Tibial artery (tissue), 4 donors: ENCODE data around the gene P2RY8.
"Not testable (repeated sequence)": the region's sequence is repeated elsewhere in the genome, so short reads cannot be mapped to it uniquely, and the experiment has no call there.

Source experiments
- DNase-seq, 2 donors: peaks; one replicate each; pipeline ENCODE4 v3.0.0-alpha.2; 2019
- H3K27ac ChIP-seq, 2 donors: fragments of 200-600 bp; sonication (generic) in 1 of 2; 1 replicate in 1 of 2; 2 replicates in 1 of 2; pipeline ENCODE4 v1.5.1; 2018 to 2019; ENCODE audit warnings: mild to moderate bottlenecking in 1 of 2
- H3K27me3 ChIP-seq, 2 donors: fragments of 200-600 bp; sonication (generic) in 1 of 2; one replicate each; pipeline versions ENCODE4 v1.5.1 to v1.6.0; 2016 to 2019
- H3K36me3 ChIP-seq, 3 donors: fragments of 200-600 bp; sonication (generic) in 2 of 3; one replicate each; pipeline ENCODE4 v1.5.1; 2016 to 2019; ENCODE audit warnings: mild to moderate bottlenecking in 2 of 3
- H3K4me1 ChIP-seq, 4 donors: fragments of 200-600 bp; sonication (generic) in 2 of 4; 1 replicate in 3 of 4; 2 replicates in 1 of 4; pipeline ENCODE4 v1.5.1; 2016 to 2019
- H3K4me3 ChIP-seq, 2 donors: fragments of 200-600 bp; sonication (generic) in 1 of 2; 1 replicate in 1 of 2; 2 replicates in 1 of 2; pipeline ENCODE4 v1.5.1; 2018 to 2019; ENCODE audit warnings: mild to moderate bottlenecking in 2 of 2
- H3K9me3 ChIP-seq, 3 donors: fragments of 200-600 bp; sonication (generic) in 1 of 3; one replicate each; pipeline ENCODE4 v1.5.1; 2016 to 2019
- intact Hi-C: fragments of 100-400 bp; cut with DNase I; formaldehyde crosslinking; loops from one replicate; pipeline ENCODE4 v1.15.0; 2023; ENCODE audit warnings: low total_unique reads
- TF ChIP-seq, protein P1 (sequence below), 2 experiments: fragments of 200-600 bp in 1 of 2; fragments of 450-650 bp in 1 of 2; IDR thresholded peaks; one replicate each; pipeline ENCODE4 v1.5.1; 2017 to 2019; ENCODE audit warnings: antibody characterized with exemption in 2 of 2, mild to moderate bottlenecking in 1 of 2, moderate library complexity in 1 of 2

The P2RY8 gene

GRCh38 chrX:1493877-1494510 lies 43.0 kb downstream of the P2RY8 start:
- no peak for DNase-seq
- Histone ChIP-seq H3K9me3 (peaks cover 0 to 7% (median 4%) of the 10 kb centered on the region in 3 donors), H3K27me3 (no peaks in the 10 kb centered on the region), H3K27ac (no peak overlapping the region), H3K36me3 (no peaks in the 10 kb centered on the region), H3K4me1 (peaks cover 0 to 8% (median 0%) of the 10 kb centered on the region in 4 donors), H3K4me3 (no peak overlapping the region)
- intact Hi-C loops = no loop called here
- TF ChIP-seq, protein P1, sequence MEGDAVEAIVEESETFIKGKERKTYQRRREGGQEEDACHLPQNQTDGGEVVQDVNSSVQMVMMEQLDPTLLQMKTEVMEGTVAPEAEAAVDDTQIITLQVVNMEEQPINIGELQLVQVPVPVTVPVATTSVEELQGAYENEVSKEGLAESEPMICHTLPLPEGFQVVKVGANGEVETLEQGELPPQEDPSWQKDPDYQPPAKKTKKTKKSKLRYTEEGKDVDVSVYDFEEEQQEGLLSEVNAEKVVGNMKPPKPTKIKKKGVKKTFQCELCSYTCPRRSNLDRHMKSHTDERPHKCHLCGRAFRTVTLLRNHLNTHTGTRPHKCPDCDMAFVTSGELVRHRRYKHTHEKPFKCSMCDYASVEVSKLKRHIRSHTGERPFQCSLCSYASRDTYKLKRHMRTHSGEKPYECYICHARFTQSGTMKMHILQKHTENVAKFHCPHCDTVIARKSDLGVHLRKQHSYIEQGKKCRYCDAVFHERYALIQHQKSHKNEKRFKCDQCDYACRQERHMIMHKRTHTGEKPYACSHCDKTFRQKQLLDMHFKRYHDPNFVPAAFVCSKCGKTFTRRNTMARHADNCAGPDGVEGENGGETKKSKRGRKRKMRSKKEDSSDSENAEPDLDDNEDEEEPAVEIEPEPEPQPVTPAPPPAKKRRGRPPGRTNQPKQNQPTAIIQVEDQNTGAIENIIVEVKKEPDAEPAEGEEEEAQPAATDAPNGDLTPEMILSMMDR (IDR thresholded peaks at IDR 0.05) = no peak

DNA sequence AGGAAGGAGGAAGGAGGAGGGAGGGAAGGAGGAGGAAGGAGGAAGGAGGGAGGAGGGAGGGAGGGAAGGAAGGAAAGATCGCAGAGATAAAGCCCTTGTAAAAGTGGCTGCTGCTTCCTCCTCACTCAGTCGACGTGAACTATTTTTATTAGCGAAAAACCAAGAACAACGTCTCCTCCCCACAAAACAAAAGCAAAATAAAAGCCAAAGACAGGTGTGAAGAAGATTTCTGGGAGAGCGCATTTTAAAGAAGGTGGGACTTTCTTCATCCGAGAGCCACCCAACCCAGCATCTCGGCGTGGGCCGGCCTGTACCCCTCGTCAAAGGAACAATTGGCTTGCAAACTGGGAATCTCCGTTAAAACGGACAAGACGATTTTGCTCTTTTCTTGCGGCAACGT lies 43.6 kb downstream of the P2RY8 start:
- peaks cover 0 to 8% (median 0%) of the 10 kb centered on the region in 4 donors for H3K4me1 ChIP-seq
- H3K36me3 ChIP-seq = no peaks in the 10 kb centered on the region
- TF ChIP-seq, protein P1 (IDR thresholded peaks at IDR 0.05) = no peak
- H3K4me3 ChIP-seq = no peak overlapping the region
- no peaks in the 10 kb centered on the region for H3K27me3 ChIP-seq
- intact Hi-C loops = no loop called here
- H3K27ac ChIP-seq = no peak overlapping the region
- DNase-seq = no peak
- peaks cover 0 to 7% (median 4%) of the 10 kb centered on the region in 3 donors for H3K9me3 ChIP-seq

DNA sequence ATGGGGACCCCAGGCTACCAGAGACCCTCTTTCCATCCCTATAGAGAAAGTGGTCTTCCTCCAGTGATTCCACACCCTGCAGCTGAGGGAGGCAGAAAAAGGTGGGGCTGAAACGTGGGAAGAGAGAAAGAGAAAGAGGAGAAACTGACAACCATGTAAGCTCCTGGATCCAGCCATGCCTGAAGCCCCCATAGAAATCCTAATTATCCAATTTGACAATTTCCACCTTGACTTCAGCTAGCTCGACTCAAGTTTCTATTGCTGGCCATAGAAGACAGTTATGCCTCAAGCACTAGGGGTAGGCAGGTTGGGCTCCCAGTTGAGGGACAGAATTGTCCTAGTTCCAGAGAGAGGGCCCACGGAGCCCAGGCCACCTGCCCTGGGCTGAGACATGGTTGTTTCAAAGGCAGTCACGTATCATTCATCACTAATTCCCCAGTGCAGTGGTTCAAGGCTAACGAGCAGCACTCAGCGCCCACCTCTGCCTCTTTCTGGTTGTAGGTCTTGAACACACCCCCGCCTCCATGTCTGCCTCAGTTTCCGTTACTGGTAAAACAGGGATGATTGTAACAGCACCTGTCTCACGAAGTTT lies 44.5 kb downstream of the P2RY8 start:
- H3K27ac ChIP-seq = no peak overlapping the region
- H3K9me3 ChIP-seq = peaks cover 0 to 7% (median 4%) of the 10 kb centered on the region in 3 donors
- H3K4me1 ChIP-seq = peaks cover 0 to 8% (median 0%) of the 10 kb centered on the region in 4 donors
- H3K4me3 ChIP-seq = no peak overlapping the region
- peaks cover 0 to 3% of the 10 kb centered on the region in 2 donors for H3K27me3 ChIP-seq
- intact Hi-C loops = no loop called here
- DNase-seq = no peak
- H3K36me3 ChIP-seq = no peaks in the 10 kb centered on the region
- TF ChIP-seq, protein P1 (IDR thresholded peaks at IDR 0.05) = no peak

- TF ChIP-seq, protein P1 (IDR thresholded peaks at IDR 0.05) = no peak
- Histone ChIP-seq H3K4me3 (no peak overlapping the region), H3K36me3 (no peaks in the 10 kb centered on the region), H3K9me3 (peaks cover 0 to 7% (median 4%) of the 10 kb centered on the region in 3 donors), H3K27ac (no peak overlapping the region), H3K27me3 (peaks cover 0 to 7% of the 10 kb centered on the region in 2 donors), H3K4me1 (peaks cover 0 to 8% (median 0%) of the 10 kb centered on the region in 4 donors)
- intact Hi-C loops = no loop called here
- DNase-seq = no peak
Measured at GRCh38 chrX:1491851-1492349, 45.1 kb downstream of the P2RY8 start.

DNA sequence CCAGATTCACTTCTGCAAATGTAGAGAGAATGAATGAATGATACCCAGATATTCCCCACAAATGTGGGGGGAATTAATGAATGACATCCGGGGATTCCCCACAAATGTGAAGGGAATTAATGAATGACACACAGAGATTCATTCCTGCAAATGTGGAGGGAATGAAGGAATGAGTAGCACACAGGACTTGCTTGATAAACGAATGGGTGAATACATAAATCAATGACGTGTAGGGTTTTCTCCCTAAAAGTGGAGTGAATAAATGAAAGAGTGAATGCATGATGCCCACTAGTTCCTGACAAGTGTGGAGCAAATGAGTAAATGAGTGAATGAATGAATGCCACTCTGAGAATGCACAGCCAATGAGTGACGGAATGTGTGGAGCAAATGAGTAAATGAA lies 45.7 kb downstream of the P2RY8 start:
- intact Hi-C loops = not testable (repeated sequence)

DNA sequence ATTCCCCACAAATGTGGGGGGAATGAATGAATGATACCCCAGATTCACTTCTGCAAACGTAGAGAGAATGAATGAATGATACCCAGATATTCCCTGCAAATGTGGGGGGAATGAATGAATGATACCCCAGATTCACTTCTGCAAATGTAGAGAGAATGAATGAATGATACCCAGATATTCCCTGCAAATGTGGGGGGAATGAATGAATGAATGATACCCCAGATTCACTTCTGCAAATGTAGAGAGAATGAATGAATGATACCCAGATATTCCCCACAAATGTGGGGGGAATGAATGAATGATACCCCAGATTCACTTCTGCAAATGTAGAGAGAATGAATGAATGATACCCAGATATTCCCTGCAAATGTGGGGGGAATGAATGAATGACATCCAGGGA lies 46.3 kb downstream of the P2RY8 start:
- H3K36me3 ChIP-seq, DNase-seq, H3K4me1 ChIP-seq, intact Hi-C loops, H3K9me3 ChIP-seq, H3K27ac ChIP-seq, H3K4me3 ChIP-seq: not testable (repeated sequence)
- H3K27me3 ChIP-seq = peaks cover 0 to 17% of the 10 kb centered on the region in 2 donors

More for the DNA sequence above, 45.7 kb downstream of the P2RY8 start:
- not testable (repeated sequence) for H3K4me3 ChIP-seq, H3K27ac ChIP-seq, H3K4me1 ChIP-seq, H3K9me3 ChIP-seq, H3K36me3 ChIP-seq, DNase-seq
- H3K27me3 ChIP-seq = peaks cover 0 to 13% of the 10 kb centered on the region in 2 donors

DNA sequence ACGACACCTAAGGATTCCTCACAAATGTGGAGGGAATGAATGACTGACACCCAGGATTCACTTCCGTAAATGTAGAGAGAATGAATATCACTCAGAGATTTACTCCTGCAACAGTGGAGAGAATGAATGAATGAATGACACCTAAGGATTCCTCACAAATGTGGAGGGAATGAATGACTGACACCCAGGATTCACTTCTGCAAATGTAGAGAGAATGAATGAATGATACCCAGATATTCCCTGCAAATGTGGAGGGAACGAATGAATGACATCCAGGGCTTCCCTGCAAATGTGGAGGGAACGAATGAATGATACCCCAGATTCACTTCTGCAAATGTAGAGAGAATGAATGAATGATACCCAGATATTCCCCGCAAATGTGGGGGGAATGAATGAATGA lies 47.6 kb downstream of the P2RY8 start:
- DNase-seq, intact Hi-C loops, H3K4me1 ChIP-seq, H3K36me3 ChIP-seq, H3K9me3 ChIP-seq, H3K27ac ChIP-seq, H3K4me3 ChIP-seq: not testable (repeated sequence)
- peaks cover 0 to 17% of the 10 kb centered on the region in 2 donors for H3K27me3 ChIP-seq
